ENCODE data around the gene DRG2.

The DRG2 gene

DNA sequence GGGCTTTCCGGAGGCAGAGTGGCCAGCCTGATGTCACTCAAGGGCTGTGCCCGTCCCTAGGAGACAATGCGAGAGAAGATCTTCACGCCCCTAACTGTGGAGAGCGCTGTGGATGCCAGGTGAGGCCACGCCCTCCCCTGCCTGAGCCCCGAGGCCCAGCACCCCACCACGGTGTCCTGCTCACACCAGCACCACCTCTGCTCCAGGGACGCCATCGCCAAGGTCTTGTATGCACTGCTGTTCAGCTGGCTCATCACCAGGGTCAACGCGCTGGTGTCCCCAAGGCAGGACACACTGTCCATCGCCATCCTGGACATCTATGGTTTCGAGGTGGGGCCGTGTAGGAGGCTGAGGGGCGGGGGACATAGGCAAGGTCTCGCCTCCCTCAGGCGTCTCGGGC, 48.6 kb downstream of the DRG2 start:
- TF ChIP-seq, protein P1, sequence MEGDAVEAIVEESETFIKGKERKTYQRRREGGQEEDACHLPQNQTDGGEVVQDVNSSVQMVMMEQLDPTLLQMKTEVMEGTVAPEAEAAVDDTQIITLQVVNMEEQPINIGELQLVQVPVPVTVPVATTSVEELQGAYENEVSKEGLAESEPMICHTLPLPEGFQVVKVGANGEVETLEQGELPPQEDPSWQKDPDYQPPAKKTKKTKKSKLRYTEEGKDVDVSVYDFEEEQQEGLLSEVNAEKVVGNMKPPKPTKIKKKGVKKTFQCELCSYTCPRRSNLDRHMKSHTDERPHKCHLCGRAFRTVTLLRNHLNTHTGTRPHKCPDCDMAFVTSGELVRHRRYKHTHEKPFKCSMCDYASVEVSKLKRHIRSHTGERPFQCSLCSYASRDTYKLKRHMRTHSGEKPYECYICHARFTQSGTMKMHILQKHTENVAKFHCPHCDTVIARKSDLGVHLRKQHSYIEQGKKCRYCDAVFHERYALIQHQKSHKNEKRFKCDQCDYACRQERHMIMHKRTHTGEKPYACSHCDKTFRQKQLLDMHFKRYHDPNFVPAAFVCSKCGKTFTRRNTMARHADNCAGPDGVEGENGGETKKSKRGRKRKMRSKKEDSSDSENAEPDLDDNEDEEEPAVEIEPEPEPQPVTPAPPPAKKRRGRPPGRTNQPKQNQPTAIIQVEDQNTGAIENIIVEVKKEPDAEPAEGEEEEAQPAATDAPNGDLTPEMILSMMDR (IDR thresholded peaks at IDR 0.05) = no peak

DNA sequence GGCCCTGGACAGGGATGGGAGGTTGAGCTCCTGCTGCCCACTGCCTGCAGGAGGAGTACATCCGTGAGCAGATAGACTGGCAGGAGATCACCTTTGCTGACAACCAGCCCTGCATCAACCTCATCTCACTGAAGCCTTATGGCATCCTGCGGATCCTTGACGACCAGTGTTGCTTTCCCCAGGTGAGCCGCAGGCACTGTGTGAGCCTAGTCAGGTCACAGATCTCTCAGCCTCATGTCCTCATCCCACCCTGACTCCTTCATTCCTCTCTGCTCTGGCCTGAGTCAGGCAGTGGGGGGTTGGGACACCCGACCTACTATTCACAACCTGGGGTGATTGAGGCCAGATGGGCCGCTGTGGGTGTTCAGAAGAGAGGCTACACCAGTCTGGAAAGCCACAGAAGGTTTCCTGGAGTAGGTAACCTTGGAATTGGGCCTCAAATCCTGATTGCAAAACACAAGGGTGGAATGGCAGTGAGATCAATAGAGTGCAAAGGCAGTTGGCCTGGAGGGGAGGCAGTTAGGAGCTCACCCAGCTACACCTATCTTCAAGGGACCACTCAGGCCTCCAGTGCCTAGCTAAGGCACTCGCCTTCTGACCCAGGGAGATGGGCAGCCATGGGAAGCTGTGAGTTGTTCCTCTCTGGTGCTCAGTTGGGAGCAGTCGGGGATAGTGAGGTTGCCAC, 50.5 kb downstream of the DRG2 start:
- TF ChIP-seq, protein P1 (IDR thresholded peaks at IDR 0.05) = no peak

DNA sequence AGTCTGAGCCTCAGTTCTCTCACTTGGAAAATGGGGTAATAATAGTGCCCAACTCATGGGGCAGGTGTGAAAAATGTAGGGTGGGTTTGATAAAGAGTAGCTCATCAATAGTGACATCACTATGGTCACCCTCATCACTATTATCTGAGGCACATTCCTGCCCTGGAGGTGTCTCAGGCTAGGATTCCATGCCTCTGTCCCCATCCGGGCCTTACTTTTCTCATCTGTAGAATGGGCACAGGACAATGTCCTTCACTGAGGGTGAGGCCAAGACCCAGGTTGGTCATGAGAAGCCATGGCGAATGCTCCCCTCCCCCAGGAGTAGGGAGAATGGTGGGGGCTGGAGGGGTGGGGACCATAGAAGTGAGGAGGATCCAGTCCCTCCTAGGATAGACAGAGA, 51.3 kb downstream of the DRG2 start:
- TF ChIP-seq, protein P1 (IDR thresholded peaks at IDR 0.05) = no peak

DNA sequence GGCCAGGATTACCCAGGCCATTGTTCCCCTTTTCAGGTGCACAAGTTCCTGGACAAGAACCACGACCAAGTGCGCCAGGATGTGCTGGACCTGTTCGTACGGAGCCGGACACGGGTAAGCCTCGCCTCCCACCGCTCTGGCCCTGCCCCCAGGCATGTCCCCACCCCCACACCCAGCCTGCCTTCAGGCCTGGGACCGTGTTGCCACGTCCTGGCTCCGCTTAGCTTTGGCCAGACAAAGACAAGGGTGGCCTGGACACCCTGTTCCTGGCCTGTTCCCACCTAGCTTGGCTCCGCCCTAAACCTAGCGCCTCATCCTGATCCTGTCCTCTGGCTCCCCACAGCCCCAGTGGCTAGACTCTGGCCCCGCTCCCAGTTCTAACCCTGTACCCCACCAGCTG, 51.8 kb downstream of the DRG2 start:
- TF ChIP-seq, protein P1 (IDR thresholded peaks at IDR 0.05) = no peak

DNA sequence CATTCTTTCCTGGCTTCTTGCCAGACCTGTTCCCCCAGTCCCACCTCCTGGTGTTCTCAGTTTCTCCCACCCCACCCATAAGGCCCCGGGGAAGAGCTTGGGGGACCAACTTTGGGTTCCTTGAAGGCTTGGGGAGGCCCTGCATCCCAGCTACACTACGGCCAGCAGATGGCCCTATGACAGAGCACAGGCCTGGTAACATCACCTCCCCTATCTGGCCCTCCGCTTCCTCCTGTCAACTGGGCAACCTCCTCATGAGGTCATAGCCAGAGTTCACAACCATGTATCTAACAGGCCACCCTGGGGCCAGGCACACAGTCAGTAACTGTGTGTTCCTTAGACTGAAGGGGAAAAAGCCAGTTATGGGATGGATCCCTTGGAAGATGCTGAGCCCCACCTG, 52.2 kb downstream of the DRG2 start:
- TF ChIP-seq, protein P1 (IDR thresholded peaks at IDR 0.05) = peak; percentile 31

DNA sequence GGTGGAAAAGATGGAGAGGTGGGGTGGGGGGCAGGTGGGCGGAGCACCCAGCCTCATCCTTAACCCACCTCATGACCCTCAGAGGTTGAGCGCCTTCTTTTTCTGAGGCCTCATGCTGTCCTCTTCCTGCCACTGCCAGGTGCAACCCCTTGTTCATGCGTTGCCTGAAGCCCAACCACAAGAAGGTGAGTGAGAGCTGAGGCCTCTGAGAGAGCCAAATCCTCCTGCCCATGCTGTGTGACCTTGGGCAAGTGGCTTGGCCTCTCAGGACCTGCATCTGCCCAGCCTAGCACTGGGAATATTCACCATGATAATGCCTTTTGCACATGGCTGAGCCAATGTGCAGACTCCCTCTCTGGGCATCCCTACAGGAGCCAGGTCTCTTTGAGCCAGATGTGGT, 52.9 kb downstream of the DRG2 start:
- TF ChIP-seq, protein P1 (IDR thresholded peaks at IDR 0.05) = no peak

DNA sequence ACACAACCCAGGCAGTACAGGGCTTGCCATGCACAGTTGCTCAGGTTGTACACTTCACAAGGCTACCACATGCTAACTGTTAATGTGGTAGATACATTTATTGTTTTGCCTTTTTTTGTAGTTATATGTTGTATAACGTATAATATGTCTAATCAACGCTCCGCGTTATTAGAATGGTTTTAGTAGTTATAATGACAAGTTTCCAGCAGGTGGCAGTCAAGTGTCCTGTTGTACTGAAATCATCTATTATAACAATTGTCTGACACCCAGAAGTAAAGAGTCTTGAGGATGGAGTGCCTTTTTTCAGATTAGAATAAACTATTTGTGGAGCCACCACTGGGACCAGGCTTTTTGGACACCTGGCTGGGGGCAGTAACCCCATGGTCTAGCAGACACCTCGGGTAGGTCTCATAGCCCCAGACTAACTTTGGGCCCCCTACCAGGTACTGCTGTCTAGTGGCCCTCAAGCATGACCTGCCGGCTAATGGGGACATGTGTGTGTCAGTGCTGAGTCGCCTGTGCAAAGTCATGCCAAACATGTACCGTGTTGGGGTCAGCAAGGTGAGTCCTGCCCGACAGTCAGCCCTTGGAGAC, 53.6 kb downstream of the DRG2 start:
- TF ChIP-seq, protein P1 (IDR thresholded peaks at IDR 0.05) = peak; percentile 66; the same call in 1 of the 2 replicates
